Suprapubic skin (tissue), 4 donors: ENCODE results near the gene PGM2L1.

Source experiments
- CTCF ChIP-seq, 2 donors: fragments of 200-600 bp in 1 of 2; fragments of 450-650 bp in 1 of 2; sonication (generic) in 1 of 2; IDR thresholded peaks; one replicate each; pipeline ENCODE4 v1.5.1; 2016 to 2019; ENCODE audit warnings: antibody characterized with exemption in 2 of 2, mild to moderate bottlenecking in 1 of 2, moderate library complexity in 1 of 2
- EP300 ChIP-seq: sonication (generic); formaldehyde crosslinking; IDR thresholded peaks from one replicate; pipeline ENCODE4 v1.6.1; 2017; ENCODE audit warnings: antibody characterized with exemption
- POLR2A ChIP-seq, 2 donors: fragments of 450-650 bp; IDR thresholded peaks; one replicate each; pipeline ENCODE4 v1.6.1; 2017; ENCODE audit warnings: antibody characterized with exemption in 2 of 2, mild to moderate bottlenecking in 2 of 2, moderate library complexity in 2 of 2
- POLR2AphosphoS5 ChIP-seq, 3 donors: sonication (generic); formaldehyde crosslinking; IDR thresholded peaks; one replicate each; pipeline ENCODE4 v1.6.1; 2017; ENCODE audit warnings: antibody characterized with exemption in 3 of 3

- TF ChIP-seq CTCF (IDR thresholded peaks at IDR 0.05) (no peak), POLR2A (IDR thresholded peaks at IDR 0.05) (no peak), EP300 (no peak), POLR2AphosphoS5 (IDR thresholded peaks at IDR 0.05) (no peak)
Observed at GRCh38 chr11:74297484-74297883, 100.7 kb downstream of the PGM2L1 start.
